Activated CD4-positive, alpha-beta T cell treated with anti-CD3 and anti-CD28 coated beads for 24 hours (primary cell): Measurements from ENCODE around the gene GNG5.
"Not testable (repeated sequence)": the region's sequence is repeated elsewhere in the genome, so short reads cannot be mapped to it uniquely, and the experiment has no call there.

Experiments used
- DNase-seq, 2 donors: peaks; one replicate each; pipeline ENCODE4 v3.0.0-alpha.2; 2020; ENCODE audit warnings: low read depth in 2 of 2

The GNG5 gene

GRCh38 chr1:84488107-84488506 is 18.3 kb downstream of the GNG5 start:
- DNase-seq, result no peak

GRCh38 chr1:84481317-84481716 is 25.1 kb downstream of the GNG5 start:
- DNase-seq, result no peak

GRCh38 chr1:84480650-84481049 is 25.7 kb downstream of the GNG5 start:
- DNase-seq, result no peak

- DNase-seq, result no peak
These were observed 26.4 kb downstream of the GNG5 start for GRCh38 chr1:84479998-84480397.

- peak; percentile 58 to 66 for DNase-seq
These were observed 27.2 kb downstream of the GNG5 start, which contains the start of gene RPF1 for GRCh38 chr1:84478876-84479868. RPF1 (plus strand) TSS chr1:84479266; CDS start chr1:84479282, 16 bp downstream.

- no peak for DNase-seq
These were observed 30.2 kb downstream of the GNG5 start for GRCh38 chr1:84476225-84476624.

GRCh38 chr1:84467298-84467697 is 39.1 kb downstream of the GNG5 start:
- DNase-seq, result no peak

GRCh38 chr1:84462118-84462517 is 44.3 kb downstream of the GNG5 start:
- no peak for DNase-seq

- no peak for DNase-seq
These were observed 53.9 kb downstream of the GNG5 start for GRCh38 chr1:84452436-84452835.

- no peak for DNase-seq
These were observed 55.5 kb downstream of the GNG5 start for GRCh38 chr1:84450910-84451309.

- not testable (repeated sequence) for DNase-seq
These were observed 57.7 kb downstream of the GNG5 start for GRCh38 chr1:84448704-84449103.
